Posterior cingulate gyrus (tissue), 11 donors: ENCODE measurements around the gene CCL8.
A peak's percentile ranks its signal among the peaks of the same experiment; 100 is the strongest.
"Not testable (repeated sequence)": the region's sequence is repeated elsewhere in the genome, so short reads cannot be mapped to it uniquely, and the experiment has no call there.

Experiments used
- DNase-seq, 10 donors: peaks; one replicate each; pipeline versions ENCODE4 v3.0.0 to v3.0.0-alpha.2; 2020 to 2021; ENCODE audit warnings: mixed read lengths in 3 of 10
- intact Hi-C: fragments of 100-400 bp; cut with DNase I; formaldehyde crosslinking; loops from one replicate; pipeline ENCODE4 v1.15.1; 2023

Gene CCL8

GRCh38 chr17:34312080-34312479 lies 7.2 kb upstream of the CCL8 start:
- no peak for DNase-seq
- intact Hi-C loops, result no loop called here

GRCh38 chr17:34313164-34313563 lies 6.1 kb upstream of the CCL8 start:
- no peak for DNase-seq
- intact Hi-C loops, result no loop called here

DNA sequence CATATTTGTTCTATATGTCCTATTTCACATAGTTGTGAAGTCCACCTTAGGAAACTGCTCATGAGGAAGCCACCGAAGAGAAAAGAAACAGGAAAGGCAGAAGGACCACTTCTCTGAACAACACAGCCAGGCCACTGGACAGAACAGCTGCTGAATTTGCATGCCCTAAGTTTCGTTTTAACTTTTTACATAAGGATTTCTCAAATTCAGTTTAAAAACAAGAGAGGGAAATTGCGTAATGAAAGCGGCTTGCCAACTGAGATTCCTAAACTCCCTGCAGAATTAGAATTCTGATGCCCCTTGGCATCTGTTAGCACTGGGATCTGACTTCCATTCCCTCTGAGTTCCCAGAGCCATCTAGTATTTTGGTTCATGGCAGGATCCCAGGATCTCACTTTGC lies 5.0 kb upstream of the CCL8 start:
- intact Hi-C loops, result no loop called here
- DNase-seq, result no peak

DNA sequence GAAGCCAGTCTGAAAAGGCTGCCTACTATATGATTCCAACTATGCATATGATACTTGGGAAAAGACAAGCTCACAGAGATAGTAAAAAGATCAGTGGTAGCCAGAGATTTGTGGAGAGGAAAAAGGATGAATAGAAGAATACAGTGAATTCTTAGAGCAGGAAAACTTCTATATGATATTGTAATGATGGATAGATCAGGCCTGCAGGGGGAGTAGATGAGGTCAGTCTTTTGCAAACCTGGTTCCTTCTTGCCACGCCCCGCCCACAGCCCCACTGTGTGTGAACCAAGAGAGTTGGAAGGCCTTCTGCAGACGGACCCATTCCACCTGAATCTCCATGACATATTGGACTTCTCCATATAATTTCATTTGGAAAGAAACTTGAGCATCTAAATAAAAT lies 761 bp upstream of the CCL8 start:
- intact Hi-C loops, result no loop called here
- no peak for DNase-seq

GRCh38 chr17:34321964-34322363 lies 2.7 kb downstream of the CCL8 start:
- intact Hi-C loops, result no loop called here
- no peak for DNase-seq

GRCh38 chr17:34327580-34327979 lies 8.3 kb downstream of the CCL8 start:
- not testable (repeated sequence) for DNase-seq

DNA sequence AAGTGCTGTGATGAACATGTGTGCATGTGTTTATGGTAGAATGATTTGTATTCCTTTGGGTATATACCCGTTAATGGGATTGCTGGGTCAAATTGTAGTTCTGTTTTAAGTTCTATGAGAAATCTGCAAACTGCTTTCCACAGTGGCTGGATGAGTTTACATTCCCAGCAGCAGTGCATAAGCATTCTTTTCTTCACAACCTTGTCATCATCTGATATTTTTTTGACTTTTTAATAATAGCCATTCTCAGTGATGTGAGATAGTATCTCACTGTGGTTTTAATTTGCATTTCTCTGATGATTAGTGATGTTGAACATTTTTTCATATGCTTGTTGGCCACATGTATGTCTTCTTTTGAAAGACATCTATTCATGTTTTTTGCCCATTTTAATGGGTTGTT lies 18.5 kb downstream of the CCL8 start:
- intact Hi-C loops, result no loop called here
- no peak for DNase-seq

More at GRCh38 chr17:34327580-34327979, 8.3 kb downstream of the CCL8 start:
- intact Hi-C loops, result not testable (repeated sequence)

GRCh38 chr17:34339138-34339770 lies 20.0 kb downstream of the CCL8 start:
- no peak for DNase-seq
- intact Hi-C loops, result no loop called here

DNA sequence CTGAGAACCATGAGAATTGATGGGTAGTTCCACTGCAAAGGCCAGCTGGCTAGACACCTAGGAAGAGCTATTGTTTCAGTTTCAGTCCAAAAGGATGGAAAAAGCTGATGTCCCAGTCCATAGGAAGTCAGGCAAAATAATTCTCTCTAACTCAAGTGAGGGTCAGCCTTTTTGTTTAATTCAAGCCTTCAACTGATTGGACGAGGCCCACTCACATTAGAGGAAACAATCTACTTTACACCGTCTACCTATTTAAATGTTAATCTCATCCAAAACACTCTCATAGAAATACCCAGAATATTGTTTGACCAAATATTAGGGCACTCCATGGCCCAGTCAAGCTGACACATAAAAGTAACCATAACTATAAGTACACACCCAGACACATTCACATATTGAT lies 22.7 kb downstream of the CCL8 start:
- DNase-seq, result no peak

GRCh38 chr17:34347063-34347462 lies 27.8 kb downstream of the CCL8 start:
- intact Hi-C loops, result no loop called here
- DNase-seq, result no peak

More for the DNA sequence above, 22.7 kb downstream of the CCL8 start:
- intact Hi-C loops, result no loop called here

- no peak for DNase-seq
- intact Hi-C loops, result no loop called here
Measured at GRCh38 chr17:34349751-34350150, 30.5 kb downstream of the CCL8 start.

DNA sequence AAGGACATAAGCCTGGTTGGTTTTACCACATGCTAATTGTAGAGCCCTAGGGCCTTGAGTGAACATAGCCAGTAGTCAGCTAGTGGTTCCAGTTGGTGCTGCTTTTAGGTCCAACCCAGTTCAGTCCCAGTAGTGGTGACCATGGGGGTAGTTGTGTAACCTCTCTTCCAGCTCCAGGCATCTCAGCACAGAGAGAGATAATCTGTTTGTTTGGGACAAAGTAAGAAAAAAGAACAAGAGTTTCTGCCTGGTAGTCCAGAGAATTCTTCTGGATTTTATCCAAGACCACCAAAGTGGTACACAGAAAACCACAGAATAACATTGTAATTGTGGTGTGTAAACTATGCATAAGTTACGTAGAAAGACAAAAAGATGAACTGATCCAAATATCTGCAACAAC lies 31.9 kb downstream of the CCL8 start:
- intact Hi-C loops, result no loop called here
- DNase-seq, result no peak

DNA sequence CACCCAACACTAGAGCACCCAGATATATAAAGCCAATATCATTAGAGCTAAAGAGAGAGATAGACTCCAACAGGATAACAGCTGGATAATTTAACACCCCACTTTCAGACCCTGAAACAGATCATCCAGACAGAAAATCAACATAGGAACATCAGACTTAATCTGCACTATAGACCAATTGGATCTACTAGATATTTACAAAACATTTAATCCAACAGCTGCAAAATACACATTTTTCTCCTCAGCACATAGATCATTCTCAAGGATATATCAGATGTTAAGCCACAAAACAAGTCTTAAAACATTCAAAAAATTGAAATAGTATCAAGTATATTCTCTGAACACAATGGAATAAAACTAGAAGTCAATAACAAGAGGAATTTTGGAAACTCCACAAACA lies 33.0 kb downstream of the CCL8 start:
- no peak for DNase-seq
- intact Hi-C loops, result no loop called here

DNA sequence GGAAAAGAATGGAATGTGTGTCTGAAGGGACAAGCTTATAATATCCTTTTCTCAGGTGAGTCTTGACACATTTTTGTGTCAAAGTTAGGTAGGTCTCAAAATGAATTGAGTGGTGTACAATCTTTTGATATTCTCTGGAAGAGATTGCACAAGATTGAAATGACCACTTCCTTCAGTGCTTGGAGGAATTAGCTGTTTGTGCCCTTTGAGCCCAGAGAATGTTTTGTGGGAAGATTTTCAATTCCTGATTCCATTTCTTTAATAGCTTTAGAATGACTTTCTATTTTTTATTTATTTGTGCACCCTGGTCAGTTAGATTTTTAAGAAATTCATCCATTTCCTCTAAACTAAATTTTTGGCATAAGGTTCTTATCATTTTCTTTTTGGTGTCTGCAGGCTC lies 35.4 kb downstream of the CCL8 start:
- intact Hi-C loops, result no loop called here
- DNase-seq, result no peak

GRCh38 chr17:34356194-34356593 lies 37.0 kb downstream of the CCL8 start, which contains the start of gene CCL13:
Gene CCL13 (plus strand): TSS chr17:34356480. CDS start chr17:34356527, 47 bp downstream.
- intact Hi-C loops, result no loop called here
- no peak for DNase-seq

GRCh38 chr17:34357398-34357797 lies 38.2 kb downstream of the CCL8 start:
- intact Hi-C loops, result no loop called here
- no peak for DNase-seq

GRCh38 chr17:34358631-34359030 lies 39.4 kb downstream of the CCL8 start:
- intact Hi-C loops, result no loop called here

GRCh38 chr17:34360601-34361270 lies 41.5 kb downstream of the CCL8 start:
- DNase-seq, result no peak
- intact Hi-C loops, result loop anchor here (1.0 to 10.0 kb wide), 2 partner anchors 160 to 576 kb away; no protein-coding TSS in a partner anchor

More at GRCh38 chr17:34358631-34359030, 39.4 kb downstream of the CCL8 start:
- no peak for DNase-seq

DNA sequence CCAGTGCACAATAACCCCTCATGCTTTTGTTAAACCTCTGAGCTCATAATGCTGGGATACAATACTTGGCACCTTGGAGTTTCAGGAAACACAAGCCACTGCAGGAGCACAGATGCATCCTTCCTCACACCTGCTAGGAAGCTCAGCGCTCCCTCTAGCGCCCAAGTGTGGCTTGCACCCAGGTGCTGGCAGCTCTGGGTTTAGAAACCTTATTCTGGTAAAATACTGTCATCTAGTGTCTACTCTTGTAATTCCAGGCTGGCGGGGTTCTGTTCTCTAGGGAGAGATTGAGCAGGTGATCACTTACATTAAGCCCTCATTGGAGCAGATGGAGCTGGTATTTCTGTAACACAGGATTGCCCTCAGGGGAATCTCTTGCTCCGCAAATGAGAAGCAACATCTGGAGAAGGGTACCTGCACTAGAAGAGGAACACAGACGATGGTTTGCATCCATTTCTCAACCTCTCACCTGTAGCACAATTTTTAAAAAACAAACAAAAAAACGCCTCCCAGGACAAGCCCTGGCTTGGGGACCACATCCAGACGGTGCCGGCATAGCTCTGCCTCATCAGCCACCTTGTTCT lies 42.3 kb downstream of the CCL8 start:
- DNase-seq, result peak; percentile 54 to 98 (median 86)
- intact Hi-C loops, result loop anchor here (1.0 to 10.0 kb wide), 2 partner anchors 161 to 577 kb away; no protein-coding TSS in a partner anchor

DNA sequence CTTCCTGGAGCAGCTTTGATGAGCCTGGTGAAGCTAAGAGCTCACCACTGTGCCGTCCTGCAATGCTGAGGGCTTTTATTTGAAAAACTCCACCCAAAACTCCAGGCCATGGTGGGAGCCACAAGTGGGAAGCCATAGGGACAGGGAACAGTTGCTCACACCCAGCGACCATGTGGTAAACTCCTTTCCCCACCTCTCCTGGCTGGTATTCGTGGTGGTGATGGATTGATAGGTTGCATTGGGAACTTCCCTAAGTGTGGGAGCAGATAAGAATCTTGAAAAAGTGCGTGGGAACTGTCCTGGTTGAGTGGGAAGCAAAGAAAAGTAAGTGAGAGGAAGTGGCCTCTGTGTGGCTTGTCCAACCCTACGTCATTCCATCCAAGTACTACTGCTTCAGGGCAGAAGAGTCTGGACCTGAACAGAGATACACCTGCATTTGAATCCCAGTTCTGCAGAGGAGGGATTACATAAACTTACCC lies 44.0 kb downstream of the CCL8 start, which contains the start of gene CCL1:
Gene CCL1 (minus strand): TSS at position 51 of the 479 bp plus-strand sequence. CDS start 72 bp downstream, outside the sequence.
- DNase-seq, result no peak
- intact Hi-C loops, result loop anchor here (10.0 kb wide), 1 partner anchor 578 kb away; no protein-coding TSS in a partner anchor

- no peak for DNase-seq
- intact Hi-C loops, result loop anchor here (10.0 kb wide), 1 partner anchor 580 kb away; no protein-coding TSS in a partner anchor
Measured at GRCh38 chr17:34364751-34365150, 45.5 kb downstream of the CCL8 start.
